ENCODE results near the gene ARHGDIB. TPM values are rescaled to one million over a fixed set of nuclear protein-coding genes. Genes with fewer than 3 reads are reported as not detected.

ARHGDIB gene
- total RNA-seq, 1 experiment from 2014 or later = 4.3 TPM

DNA sequence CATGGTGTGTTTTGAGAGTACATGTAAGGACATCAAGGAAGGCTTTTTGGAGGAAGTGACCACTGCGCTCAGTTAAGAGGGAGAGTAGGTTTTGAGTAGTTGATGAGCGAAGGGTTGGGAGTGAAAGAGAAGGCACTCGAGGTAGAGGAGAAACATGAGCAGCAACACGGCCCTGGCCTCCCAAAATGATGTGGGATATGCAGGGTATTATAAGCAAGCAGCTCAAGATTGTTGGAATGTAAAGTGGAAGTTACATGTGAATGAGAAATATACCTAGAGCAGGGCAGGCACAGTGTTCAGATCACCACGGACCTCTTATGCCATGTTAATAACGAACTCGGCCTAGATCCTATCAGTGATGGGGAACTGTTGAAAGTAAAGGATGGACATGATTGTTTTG is 2.1 kb upstream of the ARHGDIB start:
- Histone ChIP-seq H3K9me3 (ENCODE audit: control insufficient read depth in 1 of 2, insufficient read depth in 1 of 2, low read depth in 1 of 2, low read length in 2 of 2) (no peaks in the 10 kb centered on the region), H3K36me3 (ENCODE audit: control insufficient read depth in 1 of 2, insufficient read depth in 2 of 2, low read length in 2 of 2) (no peaks in the 10 kb centered on the region), H2AFZ (ENCODE audit: low read depth, low read length, poor library complexity, severe bottlenecking) (no peak overlapping the region), H3K4me1 (ENCODE audit: control insufficient read depth in 1 of 2, insufficient read depth in 2 of 2, low read length in 2 of 2) (peaks cover 0 to 7% of the 10 kb centered on the region in 2 experiments; a peak in 2 of 4 replicates), H3K79me2 (ENCODE audit: insufficient read depth, low read length) (no peaks in the 10 kb centered on the region), H3K9ac (ENCODE audit: low read length) (no peak overlapping the region), H3K9me2 (ENCODE audit: insufficient read depth) (no peaks in the 10 kb centered on the region), H3K4me3 (replicated peaks in 1 of 2; ENCODE audit: low read depth in 1 of 2, low read length in 2 of 2) (no peak overlapping the region), H3K27ac (ENCODE audit: low read depth, low read length) (no peak overlapping the region), H3K27me3 (ENCODE audit: insufficient read depth, low read length) (no peaks in the 10 kb centered on the region), H3K4me2 (ENCODE audit: low read length) (no peak overlapping the region), H4K20me1 (ENCODE audit: insufficient read depth) (no peaks in the 10 kb centered on the region)
- POLR2A ChIA-PET = no interaction called here
- CTCF ChIA-PET = no interaction called here
- DNase-seq (ENCODE audit: low read depth, low spot score) (no peak), ATAC-seq (no peak)
- BruUV-seq (replicated peaks) = no TSS peak
- intact Hi-C loops (cut with micrococcal nuclease) = no loop called here
- no peak for TF ChIP-seq SRF (IDR thresholded peaks at IDR 0.05; ENCODE audit: low read depth)
- no peak for TF ChIP-seq ZFX (IDR thresholded peaks at IDR 0.05)
- no peak for TF ChIP-seq JUND (IDR thresholded peaks at IDR 0.05)
- TF ChIP-seq CBX3 (IDR thresholded peaks at IDR 0.05; ENCODE audit: low read depth) = no peak
- TF ChIP-seq CEBPB (IDR thresholded peaks at IDR 0.05; ENCODE audit: low read depth) = no peak
- TF ChIP-seq SIN3A (IDR thresholded peaks at IDR 0.05; ENCODE audit: low read depth) = no peak
- RAD21 ChIA-PET (ENCODE audit: low non-redundant PET in 1 of 2, low total read pairs in 2 of 2, uncharacterized antibody in 2 of 2, unreplicated experiment in 2 of 2) = no interaction called here

DNA sequence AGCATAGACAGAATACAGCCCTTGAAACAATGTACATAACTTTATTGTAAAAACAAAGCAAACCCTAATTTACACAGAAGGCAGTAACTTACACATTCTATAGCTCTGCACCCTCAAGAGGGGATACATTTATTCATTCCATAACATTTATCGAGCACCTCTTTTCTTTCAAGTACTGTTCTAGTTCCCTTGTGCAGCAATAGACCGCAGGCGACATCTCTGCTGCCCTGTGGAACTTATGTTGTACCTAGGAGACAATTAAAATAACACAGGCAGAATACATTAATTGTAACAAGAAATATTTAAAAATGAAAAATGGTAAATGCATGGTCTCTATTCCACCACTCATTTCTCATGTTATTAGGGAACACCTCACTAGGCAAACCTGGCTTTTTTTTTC is 1.4 kb upstream of the ARHGDIB start:
- H3K9me3 ChIP-seq (ENCODE audit: control insufficient read depth in 1 of 2, insufficient read depth in 1 of 2, low read depth in 1 of 2, low read length in 2 of 2) = no peaks in the 10 kb centered on the region
- no peak overlapping the region for H2AFZ ChIP-seq (ENCODE audit: low read depth, low read length, poor library complexity, severe bottlenecking)
- ChIA-PET CTCF (no interaction called here), POLR2A (no interaction called here), RAD21 (ENCODE audit: low non-redundant PET in 1 of 2, low total read pairs in 2 of 2, uncharacterized antibody in 2 of 2, unreplicated experiment in 2 of 2) (no interaction called here)
- H3K4me3 ChIP-seq (replicated peaks in 1 of 2; ENCODE audit: low read depth in 1 of 2, low read length in 2 of 2) = no peak overlapping the region
- H3K9ac ChIP-seq (ENCODE audit: low read length) = no peak overlapping the region
- no peaks in the 10 kb centered on the region for H4K20me1 ChIP-seq (ENCODE audit: insufficient read depth)
- no peaks in the 10 kb centered on the region for H3K36me3 ChIP-seq (ENCODE audit: control insufficient read depth in 1 of 2, insufficient read depth in 2 of 2, low read length in 2 of 2)
- H3K79me2 ChIP-seq (ENCODE audit: insufficient read depth, low read length) = no peaks in the 10 kb centered on the region
- H3K27ac ChIP-seq (ENCODE audit: low read depth, low read length) = no peak overlapping the region
- no TSS peak for BruUV-seq (replicated peaks)
- no peaks in the 10 kb centered on the region for H3K27me3 ChIP-seq (ENCODE audit: insufficient read depth, low read length)
- no peaks in the 10 kb centered on the region for H3K9me2 ChIP-seq (ENCODE audit: insufficient read depth)
- H3K4me1 ChIP-seq (ENCODE audit: control insufficient read depth in 1 of 2, insufficient read depth in 2 of 2, low read length in 2 of 2) = peaks cover 0 to 7% of the 10 kb centered on the region in 2 experiments; a peak in 2 of 4 replicates
- intact Hi-C loops (cut with micrococcal nuclease) = no loop called here
- no peak for DNase-seq (ENCODE audit: low read depth, low spot score)
- ATAC-seq = no peak
- H3K4me2 ChIP-seq (ENCODE audit: low read length) = no peak overlapping the region
- TF ChIP-seq RAD21 (IDR thresholded peaks at IDR 0.05; ENCODE audit: low read depth) (no peak), ZFX (IDR thresholded peaks at IDR 0.05) (no peak), POLR2A (IDR thresholded peaks at IDR 0.05; ENCODE audit: borderline replicate concordance, extremely low read depth, insufficient read depth, insufficient read length) (no peak), SRF (IDR thresholded peaks at IDR 0.05; ENCODE audit: low read depth) (no peak), CEBPB (IDR thresholded peaks at IDR 0.05; ENCODE audit: low read depth) (no peak), EZH2 (IDR thresholded peaks at IDR 0.05) (no peak), FOSL1 (IDR thresholded peaks at IDR 0.05; ENCODE audit: low read depth) (no peak), YY1 (IDR thresholded peaks at IDR 0.05; ENCODE audit: extremely low read depth, insufficient replicate concordance, low read depth, low read length) (no peak), CTCF (IDR thresholded peaks at IDR 0.05 in 2 of 3, conservative IDR thresholded peaks at IDR 0.05 in 1 of 3; ENCODE audit: borderline replicate concordance in 1 of 3, insufficient read depth in 1 of 3, low read depth in 2 of 3, low read length in 2 of 3) (no peak), POLR2AphosphoS5 (IDR thresholded peaks at IDR 0.05; ENCODE audit: low read depth, low read length) (no peak)
- TF ChIP-seq, protein P1, sequence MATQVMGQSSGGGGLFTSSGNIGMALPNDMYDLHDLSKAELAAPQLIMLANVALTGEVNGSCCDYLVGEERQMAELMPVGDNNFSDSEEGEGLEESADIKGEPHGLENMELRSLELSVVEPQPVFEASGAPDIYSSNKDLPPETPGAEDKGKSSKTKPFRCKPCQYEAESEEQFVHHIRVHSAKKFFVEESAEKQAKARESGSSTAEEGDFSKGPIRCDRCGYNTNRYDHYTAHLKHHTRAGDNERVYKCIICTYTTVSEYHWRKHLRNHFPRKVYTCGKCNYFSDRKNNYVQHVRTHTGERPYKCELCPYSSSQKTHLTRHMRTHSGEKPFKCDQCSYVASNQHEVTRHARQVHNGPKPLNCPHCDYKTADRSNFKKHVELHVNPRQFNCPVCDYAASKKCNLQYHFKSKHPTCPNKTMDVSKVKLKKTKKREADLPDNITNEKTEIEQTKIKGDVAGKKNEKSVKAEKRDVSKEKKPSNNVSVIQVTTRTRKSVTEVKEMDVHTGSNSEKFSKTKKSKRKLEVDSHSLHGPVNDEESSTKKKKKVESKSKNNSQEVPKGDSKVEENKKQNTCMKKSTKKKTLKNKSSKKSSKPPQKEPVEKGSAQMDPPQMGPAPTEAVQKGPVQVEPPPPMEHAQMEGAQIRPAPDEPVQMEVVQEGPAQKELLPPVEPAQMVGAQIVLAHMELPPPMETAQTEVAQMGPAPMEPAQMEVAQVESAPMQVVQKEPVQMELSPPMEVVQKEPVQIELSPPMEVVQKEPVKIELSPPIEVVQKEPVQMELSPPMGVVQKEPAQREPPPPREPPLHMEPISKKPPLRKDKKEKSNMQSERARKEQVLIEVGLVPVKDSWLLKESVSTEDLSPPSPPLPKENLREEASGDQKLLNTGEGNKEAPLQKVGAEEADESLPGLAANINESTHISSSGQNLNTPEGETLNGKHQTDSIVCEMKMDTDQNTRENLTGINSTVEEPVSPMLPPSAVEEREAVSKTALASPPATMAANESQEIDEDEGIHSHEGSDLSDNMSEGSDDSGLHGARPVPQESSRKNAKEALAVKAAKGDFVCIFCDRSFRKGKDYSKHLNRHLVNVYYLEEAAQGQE (IDR thresholded peaks at IDR 0.05; ENCODE audit: low read depth) = no peak
- TF ChIP-seq, protein P2, sequence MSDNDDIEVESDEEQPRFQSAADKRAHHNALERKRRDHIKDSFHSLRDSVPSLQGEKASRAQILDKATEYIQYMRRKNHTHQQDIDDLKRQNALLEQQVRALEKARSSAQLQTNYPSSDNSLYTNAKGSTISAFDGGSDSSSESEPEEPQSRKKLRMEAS (IDR thresholded peaks at IDR 0.05) = no peak
